K562 (cell line): Measurements from ENCODE around the gene NUBPL. TPM values are rescaled to one million over a fixed set of nuclear protein-coding genes. Genes with fewer than 3 reads are reported as not detected.

Source experiments
- ATAC-seq: fragments of 200-7000 bp; cut with Tn5 transposase; 3 replicates; pipeline ENCODE4 v1.9.1; 2020; ENCODE audit warnings: moderate library complexity
- BruUV-seq: library from RNA; stranded (reverse); fragments of 400-500 nt; replicated peaks from 2 replicates; lab custom pipeline; 2021; lab: Mats Ljungman, UMichigan
- CTCF ChIA-PET: fragments of 300-600 bp; formaldehyde crosslinking; extraction: SDS; loops from one replicate; lab custom pipeline; 2021; ENCODE audit warnings: low intra/inter-chr PET ratio; lab: Yijun Ruan, JAX
- POLR2A ChIA-PET: fragments of 300-600, 350-650 bp; sonication (Branson Sonifier 250); formaldehyde crosslinking; extraction: SDS; loops from one replicate; lab custom pipeline; 2021; ENCODE audit warnings: antibody characterized with exemption, inconsistent platforms; lab: Yijun Ruan, JAX
- DNase-seq, 4 experiments: peaks; one replicate each; pipeline versions ENCODE4 v3.0.0 to v3.0.0-alpha.2; 2011 to 2018; ENCODE audit warnings: low spot score in 3 of 4, mixed read lengths in 3 of 4; ENCODE audit errors: extremely low read depth in 1 of 4
- FAIRE-seq: peaks from 2 replicates; lab custom pipeline; 2011; peaks lifted over from hg19 to GRCh38; lab: Jason Lieb, UNC
- H2AFZ ChIP-seq: 2 replicates; pipeline ENCODE4 v1.6.0; 2011; ENCODE audit warnings: low read depth, low read length, control low read depth, inconsistent platforms
- H3K27ac ChIP-seq: fragments of 200-600 bp; 3 replicates; pipeline ENCODE4 v1.8.0; 2011; ENCODE audit warnings: low read depth, mild to moderate bottlenecking, control low read depth, inconsistent platforms, low read length, moderate library complexity, mixed read lengths; ENCODE audit errors: extremely low read depth
- H3K27me3 ChIP-seq, 2 experiments: fragments of 300-600 bp in 1 of 2; 2 replicates in 1 of 2; 3 replicates in 1 of 2; pipeline versions ENCODE4 v1.6.0 to v1.8.0; 2011; ENCODE audit warnings: inconsistent platforms in 2 of 2, low read length in 2 of 2, mild to moderate bottlenecking in 1 of 2, mixed read lengths in 1 of 2, moderate library complexity in 1 of 2; ENCODE audit not compliant: control insufficient read depth in 2 of 2, insufficient read depth in 2 of 2
- H3K36me3 ChIP-seq: fragments of 300-600 bp; 3 replicates; pipeline ENCODE4 v1.8.0; 2011; ENCODE audit warnings: mild to moderate bottlenecking, low read length, inconsistent platforms; ENCODE audit not compliant: control insufficient read depth, insufficient read depth
- H3K4me1 ChIP-seq, 2 experiments: fragments of 200-600 bp in 1 of 2; replicated peaks in 1 of 2; 2 replicates in 1 of 2; 3 replicates in 1 of 2; pipeline versions ENCODE4 v1.5.1 to v1.8.0; 2011; ENCODE audit warnings: inconsistent platforms in 2 of 2, low read length in 2 of 2, mild to moderate bottlenecking in 1 of 2, mixed read lengths in 1 of 2, moderate library complexity in 1 of 2; ENCODE audit not compliant: control insufficient read depth in 2 of 2, insufficient read depth in 2 of 2
- H3K4me2 ChIP-seq: 2 replicates; pipeline ENCODE4 v1.6.1; 2011; ENCODE audit warnings: low read length, control low read depth, inconsistent platforms, mixed read lengths; ENCODE audit not compliant: insufficient read depth
- H3K4me3 ChIP-seq: fragments of 200-600 bp; sonication (generic), shearing (Covaris generic); 2 replicates; pipeline ENCODE4 v1.5.1; 2016; ENCODE audit warnings: control low read depth, inconsistent platforms
- H3K79me2 ChIP-seq: fragments of 200-600 bp; 3 replicates; pipeline ENCODE4 v1.8.0; 2011; ENCODE audit warnings: low read length, inconsistent platforms; ENCODE audit not compliant: control insufficient read depth, insufficient read depth
- H3K9ac ChIP-seq, 2 experiments: 2 replicates each; pipeline versions ENCODE4 v1.6.0 to v1.6.1; 2011; ENCODE audit warnings: low read depth in 2 of 2, low read length in 2 of 2, control low read depth in 1 of 2, inconsistent platforms in 1 of 2, mild to moderate bottlenecking in 1 of 2, mixed read lengths in 1 of 2; ENCODE audit not compliant: insufficient read depth in 1 of 2
- H3K9me1 ChIP-seq: one replicate; pipeline ENCODE4 v1.6.0; 2011; ENCODE audit warnings: inconsistent platforms, mild to moderate bottlenecking, low read length, moderate library complexity; ENCODE audit not compliant: control insufficient read depth, insufficient read depth
- H3K9me3 ChIP-seq: replicated peaks from 2 replicates; pipeline ENCODE4 v1.5.1; 2011; ENCODE audit warnings: low read depth, low read length, inconsistent platforms; ENCODE audit not compliant: control insufficient read depth, insufficient read depth
- H4K20me1 ChIP-seq: replicated peaks from 2 replicates; pipeline ENCODE4 v1.6.1; 2011; ENCODE audit warnings: low read length, inconsistent platforms, mixed read lengths; ENCODE audit not compliant: control insufficient read depth, insufficient read depth
- C11orf30 ChIP-seq: fragments of 450-650 bp; IDR thresholded peaks from 2 replicates; pipeline ENCODE4 v1.6.1; 2016; ENCODE audit warnings: low read depth, mild to moderate bottlenecking
- CBFA2T3 ChIP-seq: fragments of 450-650 bp; IDR thresholded peaks from 2 replicates; pipeline ENCODE4 v1.6.1; 2017
- CEBPB ChIP-seq: fragments of 450-650 bp; IDR thresholded peaks from 2 replicates; pipeline ENCODE4 v1.6.1; 2016; ENCODE audit warnings: missing genetic modification characterization, missing compliant biosample characterization
- ESRRB ChIP-seq: fragments of 250-450 bp; sonication (Bioruptor Pico); IDR thresholded peaks from 2 replicates; pipeline ENCODE4 v1.5.0; 2020; ENCODE audit warnings: mild to moderate bottlenecking, moderate library complexity, borderline replicate concordance
- L3MBTL2 ChIP-seq: fragments of 450-650 bp; IDR thresholded peaks from 2 replicates; pipeline ENCODE4 v1.6.1; 2016; ENCODE audit warnings: mild to moderate bottlenecking, moderate library complexity
- MED1 ChIP-seq: sonication (generic); formaldehyde crosslinking; IDR thresholded peaks from 2 replicates; pipeline ENCODE4 v1.8.1; 2023; ENCODE audit warnings: missing genetic modification reagents, borderline replicate concordance
- NCOA1 ChIP-seq: fragments of 450-650 bp; IDR thresholded peaks from 2 replicates; pipeline ENCODE4 v1.6.1; 2016; ENCODE audit warnings: low read depth
- POLR2H ChIP-seq: IDR thresholded peaks from 2 replicates; pipeline ENCODE4 v1.6.1; 2016; ENCODE audit warnings: missing genetic modification characterization, low read depth, mild to moderate bottlenecking, control low read depth, missing compliant biosample characterization, moderate library complexity
- PTRF ChIP-seq: fragments of 450-650 bp; IDR thresholded peaks from 2 replicates; pipeline ENCODE4 v1.6.1; 2016; ENCODE audit warnings: mild to moderate bottlenecking, missing genetic modification characterization, missing compliant biosample characterization
- SAFB ChIP-seq: fragments of 200-400 bp; formaldehyde crosslinking; IDR thresholded peaks from 2 replicates; pipeline ENCODE4 v1.6.1; 2017; ENCODE audit warnings: low read depth, low read length, borderline replicate concordance
- ZEB2 ChIP-seq: fragments of 450-650 bp; IDR thresholded peaks from 2 replicates; pipeline ENCODE4 v1.6.1; 2016
- ZNF699 ChIP-seq: fragments of 250-450 bp; sonication (Bioruptor Pico); IDR thresholded peaks from 2 replicates; pipeline ENCODE4 v1.8.0; 2021; ENCODE audit warnings: mild to moderate bottlenecking, moderate library complexity; ENCODE audit not compliant: insufficient replicate concordance
- WGBS: fragments of 100-300 bp; shearing (Covaris generic); methylation state at CpG from one replicate; pipeline ENCODE4 v1.1.6; 2016; ENCODE audit warnings: low coverage, mixed read lengths; ENCODE audit not compliant: insufficient coverage; ENCODE audit errors: missing lambda C conversion rate; 5-methylcytosine and 5-hydroxymethylcytosine counted together
- in situ Hi-C: fragments of 300-500 bp; cut with MboI; formaldehyde crosslinking; loops from 4 replicates; pipeline ENCODE4 v1.15.0; 2018; ENCODE audit warnings: inconsistent platforms, mixed read lengths
- intact Hi-C: fragments of 100-400 bp; cut with micrococcal nuclease; formaldehyde crosslinking; loops from 2 replicates; pipeline ENCODE4 v1.14.2; 2022
- polyA plus RNA-seq, 8 experiments: library from polyadenylated mRNA; depleted of rRNA in 4 of 8; stranded (reverse) in 5 of 8; unstranded in 3 of 8; fragments of >200 nt; fragmentation: Nextera tagmentation in 2 of 8; fragmentation: Illumina TruSeq in 1 of 8; extraction: Ambion mirVana in 2 of 8; extraction: Trizol in 1 of 8; gene quantifications; 2 replicates each; pipeline versions ENCODE4 v1.2.1 to v1.2.3, GENCODE V29; 2011 to 2014; ENCODE audit warnings: inconsistent platforms in 1 of 8, missing spikeins in 1 of 8
- total RNA-seq, 7 experiments: library from RNA; depleted of rRNA in 6 of 7; stranded (reverse); fragments of >200 nt in 6 of 7; fragmentation: Illumina TruSeq in 2 of 7; extraction: Trizol in 2 of 7; gene quantifications; 2 replicates each; pipeline versions ENCODE4 v1.2.1 to v1.2.3, GENCODE V29; 2011 to 2021; ENCODE audit warnings: low replicate concordance in 1 of 7
- TF ChIP-seq, protein P1 (sequence below), 2 experiments: fragments of 450-650 bp in 1 of 2; sonication (generic) in 1 of 2; formaldehyde crosslinking in 1 of 2; IDR thresholded peaks in 1 of 2; conservative IDR thresholded peaks in 1 of 2; 2 replicates each; pipeline versions ENCODE4 v1.6.1 to v1.8.1; 2016 to 2023; ENCODE audit warnings: mild to moderate bottlenecking in 2 of 2, moderate library complexity in 2 of 2, inconsistent platforms in 1 of 2, missing genetic modification reagents in 1 of 2
- TF ChIP-seq, protein P2 (sequence below): fragments of 450-650 bp; IDR thresholded peaks from 2 replicates; pipeline ENCODE4 v1.6.1; 2017; ENCODE audit warnings: antibody characterized with exemption, mild to moderate bottlenecking
- TF ChIP-seq, protein P3 (sequence below), 2 experiments: IDR thresholded peaks; 2 replicates each; pipeline ENCODE4 v1.6.1; 2011; ENCODE audit warnings: borderline replicate concordance in 1 of 2, control low read depth in 1 of 2, low read depth in 1 of 2, low read length in 1 of 2, mild to moderate bottlenecking in 1 of 2, mixed read lengths in 1 of 2, moderate library complexity in 1 of 2; ENCODE audit not compliant: insufficient read depth in 1 of 2, insufficient read length in 1 of 2, poor library complexity in 1 of 2, severe bottlenecking in 1 of 2; ENCODE audit errors: extremely low read depth in 1 of 2

Gene NUBPL
- total and polyA plus RNA-seq, 9 of the 15 experiments (the other 6 are each of a cell fraction or from before 2014, with no cell fraction given): 3.2 to 8.7 (median 6.1) TPM

GRCh38 chr14:31828946-31829868 is 268.0 kb downstream of the NUBPL start:
- in situ Hi-C loops: no loop called here
- ChIA-PET POLR2A (no interaction called here), CTCF (no interaction called here)
- intact Hi-C loops: no loop called here
- Histone ChIP-seq H2AFZ (no peak overlapping the region), H3K36me3 (no peaks in the 10 kb centered on the region), H3K79me2 (no peaks in the 10 kb centered on the region), H3K9ac (no peak overlapping the region), H3K27ac (no peak overlapping the region), H3K4me2 (no peak overlapping the region), H3K4me1 (no peaks in the 10 kb centered on the region; a peak in 1 of 5 replicates), H3K9me3 (no peaks in the 10 kb centered on the region), H3K27me3 (no peaks in the 10 kb centered on the region), H3K9me1 (no peaks in the 10 kb centered on the region), H3K4me3 (no peak overlapping the region), H4K20me1 (no peaks in the 10 kb centered on the region)
- no TSS peak for BruUV-seq
- FAIRE-seq: no peak
- ATAC-seq: no peak
- 32% methylated on average over 3 of the region's 3 CpGs for WGBS
- peak in 2 of 4 experiments; percentile 3 to 4 for DNase-seq
- TF ChIP-seq, protein P1, sequence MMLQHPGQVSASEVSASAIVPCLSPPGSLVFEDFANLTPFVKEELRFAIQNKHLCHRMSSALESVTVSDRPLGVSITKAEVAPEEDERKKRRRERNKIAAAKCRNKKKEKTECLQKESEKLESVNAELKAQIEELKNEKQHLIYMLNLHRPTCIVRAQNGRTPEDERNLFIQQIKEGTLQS (IDR thresholded peaks at IDR 0.05): peak; percentile 68
- TF ChIP-seq, protein P1 (CRISPR knock-in tag; conservative IDR thresholded peaks at IDR 0.05): no peak
- TF ChIP-seq CEBPB: peak; percentile 45; the same call in 1 of the 2 replicates
- TF ChIP-seq PTRF (tag): no peak
- no peak for TF ChIP-seq ESRRB (CRISPR knock-in tag)
- TF ChIP-seq CBFA2T3: peak; percentile 15; the same call in 1 of the 2 replicates
- no peak for TF ChIP-seq L3MBTL2
- TF ChIP-seq, protein P2, sequence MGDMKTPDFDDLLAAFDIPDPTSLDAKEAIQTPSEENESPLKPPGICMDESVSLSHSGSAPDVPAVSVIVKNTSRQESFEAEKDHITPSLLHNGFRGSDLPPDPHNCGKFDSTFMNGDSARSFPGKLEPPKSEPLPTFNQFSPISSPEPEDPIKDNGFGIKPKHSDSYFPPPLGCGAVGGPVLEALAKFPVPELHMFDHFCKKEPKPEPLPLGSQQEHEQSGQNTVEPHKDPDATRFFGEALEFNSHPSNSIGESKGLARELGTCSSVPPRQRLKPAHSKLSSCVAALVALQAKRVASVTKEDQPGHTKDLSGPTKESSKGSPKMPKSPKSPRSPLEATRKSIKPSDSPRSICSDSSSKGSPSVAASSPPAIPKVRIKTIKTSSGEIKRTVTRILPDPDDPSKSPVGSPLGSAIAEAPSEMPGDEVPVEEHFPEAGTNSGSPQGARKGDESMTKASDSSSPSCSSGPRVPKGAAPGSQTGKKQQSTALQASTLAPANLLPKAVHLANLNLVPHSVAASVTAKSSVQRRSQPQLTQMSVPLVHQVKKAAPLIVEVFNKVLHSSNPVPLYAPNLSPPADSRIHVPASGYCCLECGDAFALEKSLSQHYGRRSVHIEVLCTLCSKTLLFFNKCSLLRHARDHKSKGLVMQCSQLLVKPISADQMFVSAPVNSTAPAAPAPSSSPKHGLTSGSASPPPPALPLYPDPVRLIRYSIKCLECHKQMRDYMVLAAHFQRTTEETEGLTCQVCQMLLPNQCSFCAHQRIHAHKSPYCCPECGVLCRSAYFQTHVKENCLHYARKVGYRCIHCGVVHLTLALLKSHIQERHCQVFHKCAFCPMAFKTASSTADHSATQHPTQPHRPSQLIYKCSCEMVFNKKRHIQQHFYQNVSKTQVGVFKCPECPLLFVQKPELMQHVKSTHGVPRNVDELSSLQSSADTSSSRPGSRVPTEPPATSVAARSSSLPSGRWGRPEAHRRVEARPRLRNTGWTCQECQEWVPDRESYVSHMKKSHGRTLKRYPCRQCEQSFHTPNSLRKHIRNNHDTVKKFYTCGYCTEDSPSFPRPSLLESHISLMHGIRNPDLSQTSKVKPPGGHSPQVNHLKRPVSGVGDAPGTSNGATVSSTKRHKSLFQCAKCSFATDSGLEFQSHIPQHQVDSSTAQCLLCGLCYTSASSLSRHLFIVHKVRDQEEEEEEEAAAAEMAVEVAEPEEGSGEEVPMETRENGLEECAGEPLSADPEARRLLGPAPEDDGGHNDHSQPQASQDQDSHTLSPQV: no peak
- TF ChIP-seq MED1: no peak
- TF ChIP-seq, protein P3, sequence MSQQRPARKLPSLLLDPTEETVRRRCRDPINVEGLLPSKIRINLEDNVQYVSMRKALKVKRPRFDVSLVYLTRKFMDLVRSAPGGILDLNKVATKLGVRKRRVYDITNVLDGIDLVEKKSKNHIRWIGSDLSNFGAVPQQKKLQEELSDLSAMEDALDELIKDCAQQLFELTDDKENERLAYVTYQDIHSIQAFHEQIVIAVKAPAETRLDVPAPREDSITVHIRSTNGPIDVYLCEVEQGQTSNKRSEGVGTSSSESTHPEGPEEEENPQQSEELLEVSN (IDR thresholded peaks at IDR 0.05; ENCODE audit: borderline replicate concordance in 1 of 2, extremely low read depth in 1 of 2, insufficient read depth in 1 of 2, insufficient read length in 1 of 2, low read depth in 1 of 2, low read length in 1 of 2, poor library complexity in 1 of 2, severe bottlenecking in 1 of 2): no peak
- TF ChIP-seq POLR2H: no peak
- no peak for TF ChIP-seq SAFB
- TF ChIP-seq C11orf30: no peak
- TF ChIP-seq NCOA1: no peak
- no peak for TF ChIP-seq ZNF699 (CRISPR knock-in tag)
- no peak for TF ChIP-seq ZEB2
